Esophagus mucosa (tissue), 1 donor: ENCODE measurements around the gene METTL13. TPM values are rescaled to one million over a fixed set of nuclear protein-coding genes. Genes with fewer than 3 reads are reported as not detected.
A peak's percentile ranks its signal among the peaks of the same experiment; 100 is the strongest.
"Not testable (repeated sequence)": the region's sequence is repeated elsewhere in the genome, so short reads cannot be mapped to it uniquely, and the experiment has no call there.

Experiments used
- ATAC-seq: fragments of 200-7000 bp; cut with Tn5 transposase; one replicate; pipeline ENCODE4 v1.9.1; 2020
- total RNA-seq: library from RNA; stranded (reverse); gene quantifications from one replicate; pipeline ENCODE4 v1.2.4, GENCODE V29; 2023
- donor health status: DM: yes; HTN: yes; CAD: no.

METTL13 gene
- total RNA-seq, 1 donor from 2014 or later = 15.4 TPM

GRCh38 chr1:171769171-171769570 lies 12.3 kb upstream of the METTL13 start:
- no peak for ATAC-seq

GRCh38 chr1:171769754-171770153 lies 11.7 kb upstream of the METTL13 start:
- ATAC-seq = no peak

- ATAC-seq = no peak
Measured at GRCh38 chr1:171772312-171772711, 9.1 kb upstream of the METTL13 start.

- no peak for ATAC-seq
Measured at GRCh38 chr1:171780583-171781175, 781 bp upstream of the METTL13 start.

GRCh38 chr1:171783816-171784530 lies 2.5 kb downstream of the METTL13 start:
- ATAC-seq = no peak

- ATAC-seq = no peak
Measured at GRCh38 chr1:171784784-171785183, 3.3 kb downstream of the METTL13 start.

GRCh38 chr1:171785766-171786165 lies 4.3 kb downstream of the METTL13 start:
- no peak for ATAC-seq

- no peak for ATAC-seq
Measured at GRCh38 chr1:171786534-171786933, 5.1 kb downstream of the METTL13 start.

GRCh38 chr1:171787686-171788480 lies 6.4 kb downstream of the METTL13 start:
- ATAC-seq = no peak

- no peak for ATAC-seq
Measured at GRCh38 chr1:171788696-171789095, 7.2 kb downstream of the METTL13 start.

GRCh38 chr1:171790318-171790717 lies 8.9 kb downstream of the METTL13 start:
- ATAC-seq = no peak

- ATAC-seq = no peak
Measured at GRCh38 chr1:171792656-171793369, 11.4 kb downstream of the METTL13 start.

- ATAC-seq = no peak
Measured at GRCh38 chr1:171793636-171794035, 12.2 kb downstream of the METTL13 start.

GRCh38 chr1:171794085-171794484 lies 12.6 kb downstream of the METTL13 start:
- no peak for ATAC-seq

- no peak for ATAC-seq
Measured at GRCh38 chr1:171796592-171796991, 15.1 kb downstream of the METTL13 start.

GRCh38 chr1:171798311-171798710 lies 16.9 kb downstream of the METTL13 start:
- ATAC-seq = no peak

GRCh38 chr1:171798765-171799164 lies 17.3 kb downstream of the METTL13 start:
- ATAC-seq = no peak

- ATAC-seq = no peak
Measured at GRCh38 chr1:171799166-171799565, 17.7 kb downstream of the METTL13 start.

GRCh38 chr1:171799698-171800097 lies 18.2 kb downstream of the METTL13 start:
- not testable (repeated sequence) for ATAC-seq

GRCh38 chr1:171800342-171800741 lies 18.9 kb downstream of the METTL13 start:
- ATAC-seq = no peak

GRCh38 chr1:171800851-171801250 lies 19.4 kb downstream of the METTL13 start:
- no peak for ATAC-seq

- ATAC-seq = peak; percentile 44
Measured at GRCh38 chr1:171801487-171801891, 20.0 kb downstream of the METTL13 start.

GRCh38 chr1:171802207-171802606 lies 20.7 kb downstream of the METTL13 start:
- no peak for ATAC-seq
